HCT116 (cell line): ENCODE data around the gene PRPF40A.

Experiments used
- POLR2AphosphoS5 ChIP-seq: IDR thresholded peaks from 2 replicates; pipeline ENCODE4 v1.6.1; 2011; ENCODE audit warnings: mild to moderate bottlenecking, low read depth, low read length, moderate library complexity
- SIN3A ChIP-seq: IDR thresholded peaks from 2 replicates; pipeline ENCODE4 v1.6.1; 2012; ENCODE audit warnings: low read depth
- TCF7L2 ChIP-seq: IDR thresholded peaks from 2 replicates; pipeline ENCODE4 v1.7.0; 2011; ENCODE audit warnings: borderline replicate concordance, inconsistent platforms; ENCODE audit not compliant: insufficient read depth, insufficient read length; ENCODE audit errors: extremely low read depth
- TF ChIP-seq, protein P1 (sequence below), 3 experiments: fragments of 200-600 bp in 1 of 3; sonication (generic) in 1 of 3; IDR thresholded peaks in 2 of 3; conservative IDR thresholded peaks in 1 of 3; 2 replicates each; pipeline ENCODE4 v1.5.1; 2012 to 2017; ENCODE audit warnings: low read depth in 2 of 3, low read length in 2 of 3, antibody characterized with exemption in 1 of 3, borderline replicate concordance in 1 of 3, control low read depth in 1 of 3, mild to moderate bottlenecking in 1 of 3, mixed read lengths in 1 of 3, mixed run types in 1 of 3, moderate library complexity in 1 of 3; ENCODE audit not compliant: insufficient read depth in 1 of 3

DNA sequence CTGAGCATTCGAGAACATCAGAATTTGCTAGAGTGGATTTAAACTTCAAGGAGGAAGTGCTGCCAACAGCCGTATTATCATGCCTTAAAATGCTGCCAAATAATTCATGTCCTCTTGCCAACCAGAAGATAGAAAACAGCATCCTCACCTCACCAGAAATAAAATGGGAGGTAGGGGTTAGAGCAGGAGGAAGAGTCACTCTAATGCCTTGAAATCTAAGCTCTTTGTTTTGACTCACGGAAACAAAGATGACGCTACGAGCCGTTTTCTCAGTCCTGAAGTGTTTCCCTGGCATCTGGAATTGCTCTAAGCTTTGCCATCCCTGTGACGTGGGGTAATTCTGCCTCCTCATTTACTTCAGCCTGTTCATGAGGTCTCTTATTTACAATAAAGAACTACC lies 97.1 kb downstream of the PRPF40A start:
- no peak for TF ChIP-seq SIN3A
- TF ChIP-seq, protein P1, sequence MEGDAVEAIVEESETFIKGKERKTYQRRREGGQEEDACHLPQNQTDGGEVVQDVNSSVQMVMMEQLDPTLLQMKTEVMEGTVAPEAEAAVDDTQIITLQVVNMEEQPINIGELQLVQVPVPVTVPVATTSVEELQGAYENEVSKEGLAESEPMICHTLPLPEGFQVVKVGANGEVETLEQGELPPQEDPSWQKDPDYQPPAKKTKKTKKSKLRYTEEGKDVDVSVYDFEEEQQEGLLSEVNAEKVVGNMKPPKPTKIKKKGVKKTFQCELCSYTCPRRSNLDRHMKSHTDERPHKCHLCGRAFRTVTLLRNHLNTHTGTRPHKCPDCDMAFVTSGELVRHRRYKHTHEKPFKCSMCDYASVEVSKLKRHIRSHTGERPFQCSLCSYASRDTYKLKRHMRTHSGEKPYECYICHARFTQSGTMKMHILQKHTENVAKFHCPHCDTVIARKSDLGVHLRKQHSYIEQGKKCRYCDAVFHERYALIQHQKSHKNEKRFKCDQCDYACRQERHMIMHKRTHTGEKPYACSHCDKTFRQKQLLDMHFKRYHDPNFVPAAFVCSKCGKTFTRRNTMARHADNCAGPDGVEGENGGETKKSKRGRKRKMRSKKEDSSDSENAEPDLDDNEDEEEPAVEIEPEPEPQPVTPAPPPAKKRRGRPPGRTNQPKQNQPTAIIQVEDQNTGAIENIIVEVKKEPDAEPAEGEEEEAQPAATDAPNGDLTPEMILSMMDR (IDR thresholded peaks at IDR 0.05 in 2 of 3, conservative IDR thresholded peaks at IDR 0.05 in 1 of 3; ENCODE audit: borderline replicate concordance in 1 of 3, insufficient read depth in 1 of 3, low read depth in 2 of 3, low read length in 2 of 3): no peak
- no peak for TF ChIP-seq TCF7L2
- TF ChIP-seq POLR2AphosphoS5: no peak
